GM06990 (cell line): ENCODE measurements around the gene RCE1.

Experiments
- DNase-seq: peaks from one replicate; pipeline ENCODE4 v3.0.0-alpha.2; 2011; ENCODE audit not compliant: insufficient read length; ENCODE audit errors: extremely low read depth
- H3K27me3 ChIP-seq: replicated peaks from 2 replicates; pipeline ENCODE4 v1.6.0; 2011; ENCODE audit warnings: low read length; ENCODE audit not compliant: control insufficient read depth, insufficient read depth
- H3K36me3 ChIP-seq: 2 replicates; pipeline ENCODE4 v1.5.1; 2011; ENCODE audit warnings: low read length; ENCODE audit not compliant: control insufficient read depth, insufficient read depth
- H3K4me3 ChIP-seq: replicated peaks from 2 replicates; pipeline ENCODE4 v1.5.1; 2011; ENCODE audit warnings: low read depth, mild to moderate bottlenecking, control low read depth, low read length
- TF ChIP-seq, protein P1 (sequence below): IDR thresholded peaks from 2 replicates; pipeline ENCODE4 v1.5.1; 2011; ENCODE audit warnings: low read length, control low read depth, mild to moderate bottlenecking, inconsistent platforms; ENCODE audit not compliant: insufficient read depth, poor library complexity, severe bottlenecking

RCE1 gene

DNA sequence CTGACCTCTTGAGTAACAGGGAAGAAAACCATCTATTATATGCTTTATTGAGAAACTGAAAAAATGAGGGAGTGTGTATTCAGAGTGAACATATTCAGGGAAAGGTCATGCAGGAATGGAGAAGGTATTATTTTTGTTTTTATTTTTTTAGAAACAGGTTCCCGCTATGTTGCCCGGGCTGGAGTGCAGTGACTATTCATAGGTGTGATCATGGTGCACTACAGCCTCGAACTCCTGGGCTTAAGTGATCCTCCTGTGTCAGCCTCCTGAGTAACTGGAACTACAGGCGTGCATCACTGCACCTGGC is 8.7 kb upstream of the RCE1 start:
- DNase-seq = no peak
- H3K4me3 ChIP-seq = no peak overlapping the region
- H3K27me3 ChIP-seq = no peaks in the 10 kb centered on the region
- TF ChIP-seq, protein P1, sequence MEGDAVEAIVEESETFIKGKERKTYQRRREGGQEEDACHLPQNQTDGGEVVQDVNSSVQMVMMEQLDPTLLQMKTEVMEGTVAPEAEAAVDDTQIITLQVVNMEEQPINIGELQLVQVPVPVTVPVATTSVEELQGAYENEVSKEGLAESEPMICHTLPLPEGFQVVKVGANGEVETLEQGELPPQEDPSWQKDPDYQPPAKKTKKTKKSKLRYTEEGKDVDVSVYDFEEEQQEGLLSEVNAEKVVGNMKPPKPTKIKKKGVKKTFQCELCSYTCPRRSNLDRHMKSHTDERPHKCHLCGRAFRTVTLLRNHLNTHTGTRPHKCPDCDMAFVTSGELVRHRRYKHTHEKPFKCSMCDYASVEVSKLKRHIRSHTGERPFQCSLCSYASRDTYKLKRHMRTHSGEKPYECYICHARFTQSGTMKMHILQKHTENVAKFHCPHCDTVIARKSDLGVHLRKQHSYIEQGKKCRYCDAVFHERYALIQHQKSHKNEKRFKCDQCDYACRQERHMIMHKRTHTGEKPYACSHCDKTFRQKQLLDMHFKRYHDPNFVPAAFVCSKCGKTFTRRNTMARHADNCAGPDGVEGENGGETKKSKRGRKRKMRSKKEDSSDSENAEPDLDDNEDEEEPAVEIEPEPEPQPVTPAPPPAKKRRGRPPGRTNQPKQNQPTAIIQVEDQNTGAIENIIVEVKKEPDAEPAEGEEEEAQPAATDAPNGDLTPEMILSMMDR = no peak
- peaks cover 2% of the 10 kb centered on the region for H3K36me3 ChIP-seq

DNA sequence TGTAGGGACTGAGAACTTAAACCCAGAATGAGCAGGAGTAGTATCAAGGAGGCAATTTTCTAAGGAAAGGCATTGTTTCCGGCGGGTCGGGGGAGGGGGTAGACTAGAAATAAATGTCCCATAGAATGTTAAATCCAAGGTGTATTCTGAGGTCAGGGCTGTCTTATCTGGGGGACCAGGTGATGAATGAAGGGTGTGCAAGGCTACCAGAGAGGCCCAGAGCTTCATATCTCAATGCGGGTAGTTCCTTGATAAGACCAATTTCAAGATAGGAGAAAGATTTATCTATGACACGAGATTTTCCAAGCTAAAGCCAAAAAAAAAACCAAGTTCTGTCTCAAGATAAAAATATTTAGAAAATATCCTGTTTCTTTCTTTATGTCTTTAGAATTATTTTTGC is 8.3 kb upstream of the RCE1 start:
- DNase-seq = no peak
- TF ChIP-seq, protein P1 = no peak
- no peak overlapping the region for H3K4me3 ChIP-seq
- H3K27me3 ChIP-seq = no peaks in the 10 kb centered on the region
- peaks cover 2% of the 10 kb centered on the region for H3K36me3 ChIP-seq

GRCh38 chr11:66835768-66836405 is 7.4 kb upstream of the RCE1 start:
- H3K27me3 ChIP-seq = no peaks in the 10 kb centered on the region
- TF ChIP-seq, protein P1 = no peak
- no peak for DNase-seq
- H3K4me3 ChIP-seq = no peak overlapping the region
- peaks cover 3% of the 10 kb centered on the region for H3K36me3 ChIP-seq

GRCh38 chr11:66840317-66841091 is 2.7 kb upstream of the RCE1 start:
- no peak overlapping the region for H3K4me3 ChIP-seq
- TF ChIP-seq, protein P1 = no peak
- no peak for DNase-seq
- H3K36me3 ChIP-seq = peaks cover 7% of the 10 kb centered on the region
- H3K27me3 ChIP-seq = no peaks in the 10 kb centered on the region

DNA sequence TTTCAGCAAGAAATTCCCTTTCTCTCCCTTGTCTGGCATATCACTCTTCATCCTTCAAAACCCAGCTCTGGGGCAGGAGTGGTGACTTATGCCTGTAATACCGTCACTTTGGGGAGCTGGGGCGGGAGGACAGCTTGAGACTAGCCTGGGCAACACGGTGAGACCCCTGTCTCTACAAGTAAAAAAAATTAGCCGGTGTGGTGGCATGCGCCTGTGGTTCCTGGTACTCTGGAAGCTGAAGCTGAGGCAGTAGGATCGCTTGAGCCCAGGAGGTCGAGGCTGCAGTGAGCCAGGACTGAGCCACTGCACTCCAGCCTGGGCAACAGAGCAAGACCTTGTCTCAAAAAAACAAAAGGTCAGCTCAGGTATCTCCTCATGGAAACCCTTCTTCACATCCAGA is 1.4 kb upstream of the RCE1 start:
- peak overlapping the region; percentile 95 for H3K4me3 ChIP-seq
- peaks cover 16% of the 10 kb centered on the region for H3K36me3 ChIP-seq
- H3K27me3 ChIP-seq = no peaks in the 10 kb centered on the region
- TF ChIP-seq, protein P1 = no peak
- DNase-seq = no peak

DNA sequence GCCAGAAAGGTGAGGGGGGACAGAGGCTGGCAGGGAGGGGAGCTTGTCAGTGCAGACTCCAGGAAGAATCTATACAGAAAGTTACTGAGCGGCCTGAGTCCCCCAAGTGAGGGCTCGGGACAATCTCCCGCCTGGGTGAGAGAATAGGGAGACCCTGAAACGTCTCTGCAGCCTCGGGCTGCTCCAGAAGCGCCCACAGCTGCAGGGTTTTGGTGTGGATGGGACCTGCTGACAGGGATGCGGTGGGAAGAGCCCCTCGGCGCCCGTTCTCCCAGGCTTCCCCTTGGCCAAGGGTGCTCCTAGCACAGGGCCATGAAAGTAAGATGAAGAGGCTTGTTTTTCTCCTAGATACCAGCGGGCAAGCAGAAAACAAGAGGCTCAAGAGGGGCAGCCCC is 743 bp upstream of the RCE1 start:
- Histone ChIP-seq H3K27me3 (no peaks in the 10 kb centered on the region), H3K4me3 (peak overlapping the region; percentile 95), H3K36me3 (peaks cover 18% of the 10 kb centered on the region)
- no peak for DNase-seq
- TF ChIP-seq, protein P1 = no peak
